OCI-M2 (cell line): Measurements from ENCODE around the gene VPS13A.
"Not testable (repeated sequence)": the region's sequence is repeated elsewhere in the genome, so short reads cannot be mapped to it uniquely, and the experiment has no call there.

Experiments
- DNase-seq: peaks from one replicate; lab custom pipeline; 2025; ENCODE audit not compliant: unreplicated experiment; lab: John Stamatoyannopoulos, UW

Gene VPS13A

DNA sequence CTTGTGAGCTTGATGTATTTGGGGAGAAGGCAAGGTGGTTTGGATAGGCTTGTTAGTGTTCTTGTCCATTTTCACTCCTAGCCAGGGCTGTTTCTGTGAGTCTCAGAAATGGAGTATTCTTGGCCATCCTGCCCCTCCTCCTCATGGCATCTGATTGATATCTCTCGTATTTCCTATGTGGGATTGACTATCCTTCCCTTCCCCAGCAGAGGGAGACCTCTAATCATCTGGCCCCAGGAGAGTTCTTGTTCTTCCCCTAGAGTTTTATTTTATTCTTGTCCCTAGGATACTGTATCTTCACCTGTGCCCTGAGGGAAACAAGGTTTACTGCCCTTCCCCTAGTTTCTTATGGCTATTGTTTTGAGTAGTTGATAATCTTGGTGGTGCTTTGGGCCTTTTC is 114.4 kb downstream of the VPS13A start:
- no peak for DNase-seq

DNA sequence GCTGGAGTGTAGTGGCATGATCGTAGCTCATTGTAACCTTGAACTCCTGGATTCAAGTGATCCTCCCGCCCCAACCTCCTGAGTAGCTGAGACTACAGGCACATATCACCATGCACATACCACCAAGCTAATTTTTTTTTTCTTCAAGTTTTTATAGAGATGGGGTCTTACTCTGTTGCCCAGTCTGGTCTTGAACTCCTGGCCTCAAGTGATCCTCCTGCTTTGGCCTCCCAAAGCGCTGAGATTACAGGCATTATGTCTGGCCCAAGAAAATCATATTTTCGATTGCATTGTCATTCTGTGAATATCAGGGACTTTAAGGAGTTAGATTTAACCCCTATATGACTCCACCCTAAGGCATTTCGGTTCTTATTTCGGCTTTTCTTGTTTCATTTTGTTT is 116.6 kb downstream of the VPS13A start:
- DNase-seq, result no peak

DNA sequence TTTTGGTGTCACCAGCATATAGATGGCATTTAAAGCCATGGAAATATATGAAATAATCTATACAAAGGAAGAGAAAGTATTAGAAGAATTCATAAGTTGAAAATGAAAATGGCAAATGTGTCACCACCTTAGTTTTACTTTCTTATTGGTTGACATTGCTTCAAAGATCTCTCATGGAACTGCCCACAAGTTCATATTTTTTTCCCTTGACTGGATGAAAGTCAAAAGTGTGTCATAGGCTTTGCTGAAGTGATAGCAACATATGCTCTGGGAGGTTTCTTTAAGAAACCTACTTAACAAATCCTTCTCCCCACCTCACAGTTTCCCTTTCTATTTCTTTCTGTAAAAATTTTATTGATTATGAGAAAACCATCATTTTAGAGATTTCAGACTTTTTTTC is 127.2 kb downstream of the VPS13A start:
- DNase-seq, result no peak

DNA sequence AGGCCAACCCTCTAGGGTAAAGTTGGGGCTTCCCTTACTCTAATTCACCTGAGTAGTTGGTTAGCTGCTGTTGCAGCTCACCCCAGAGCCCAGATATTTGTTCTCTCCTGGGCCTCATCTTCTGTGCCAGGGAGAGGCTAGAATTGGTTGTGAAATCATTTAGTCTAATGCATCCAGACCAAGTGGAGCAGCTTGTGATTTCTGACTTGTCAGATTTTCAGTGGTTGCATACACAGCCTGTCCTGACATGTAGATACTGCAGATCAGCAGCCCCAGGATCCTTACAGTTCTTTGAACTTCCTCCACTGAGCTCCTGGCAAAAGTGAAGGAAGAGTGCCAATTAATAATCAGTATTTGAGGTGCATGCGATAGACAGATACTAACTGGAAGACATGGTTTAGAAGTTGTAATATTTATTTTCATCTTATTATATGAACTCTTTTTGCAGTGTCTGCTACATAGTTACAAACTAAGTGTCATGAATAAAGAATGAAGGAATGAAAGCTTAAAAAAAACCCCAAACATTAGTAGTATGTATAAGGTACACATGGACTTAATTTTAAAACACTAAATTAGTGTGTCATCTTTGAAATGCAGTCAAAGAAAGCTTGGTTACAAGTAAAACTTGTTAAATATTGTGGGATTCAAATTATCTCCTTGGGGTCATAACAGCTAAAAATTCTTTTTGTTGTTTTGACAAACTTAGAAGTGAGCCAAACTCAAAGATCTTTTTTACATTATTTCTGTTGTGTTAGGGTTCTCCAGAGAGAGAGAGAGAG is 128.5 kb downstream of the VPS13A start:
- no peak for DNase-seq

DNA sequence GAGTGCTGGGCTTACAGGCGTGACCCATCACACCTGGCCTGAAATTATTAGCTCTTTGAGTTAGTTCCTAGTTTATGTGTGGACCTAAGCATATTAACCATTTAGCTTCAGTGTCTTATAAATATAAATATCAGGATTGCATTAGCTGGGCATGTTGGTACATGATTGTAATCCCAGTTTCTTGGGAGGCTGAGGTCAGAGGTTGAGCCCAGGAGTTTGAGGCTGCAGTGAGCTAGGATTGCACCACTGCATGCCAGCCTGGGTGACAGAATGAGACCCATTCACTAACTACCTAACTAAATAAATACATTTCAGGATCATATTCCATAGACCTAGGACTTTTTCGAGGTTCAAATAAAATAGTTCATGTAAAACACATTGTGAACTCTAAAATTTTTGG is 129.8 kb downstream of the VPS13A start:
- DNase-seq, result no peak

DNA sequence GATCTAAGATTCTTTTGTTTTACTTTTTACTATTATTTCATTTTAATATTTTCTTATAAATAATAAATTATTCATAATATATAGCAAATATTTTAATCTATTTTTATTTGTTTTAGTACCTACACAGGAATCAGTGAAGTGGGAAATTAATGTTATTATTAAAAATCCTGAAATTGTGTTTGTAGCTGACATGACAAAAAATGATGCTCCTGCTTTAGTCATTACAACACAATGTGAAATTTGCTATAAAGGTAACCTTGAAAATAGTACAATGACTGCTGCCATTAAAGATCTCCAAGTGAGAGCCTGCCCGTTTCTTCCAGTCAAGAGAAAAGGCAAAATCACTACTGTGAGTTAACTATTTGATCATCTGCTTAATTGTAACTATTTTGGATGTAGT is 138.7 kb downstream of the VPS13A start:
- no peak for DNase-seq

DNA sequence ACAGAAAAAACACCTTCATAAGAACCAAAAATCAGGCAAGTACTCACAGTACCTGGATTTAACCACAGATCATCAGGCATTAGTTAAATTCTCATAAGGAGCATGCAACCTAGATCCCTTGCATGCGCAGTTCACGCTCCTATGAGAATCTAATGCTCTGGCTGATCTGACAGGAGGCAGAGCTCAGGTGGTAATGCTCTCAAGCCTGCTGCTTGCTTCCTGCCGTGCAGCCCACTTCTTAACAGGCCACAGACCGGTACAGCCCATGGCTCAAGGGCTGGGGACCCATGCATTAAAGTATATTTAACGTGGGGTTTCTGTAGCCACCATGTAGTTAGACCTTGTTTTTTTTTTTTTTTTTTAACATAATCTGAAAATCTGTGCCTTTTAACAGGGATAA is 147.7 kb downstream of the VPS13A start:
- DNase-seq, result no peak

DNA sequence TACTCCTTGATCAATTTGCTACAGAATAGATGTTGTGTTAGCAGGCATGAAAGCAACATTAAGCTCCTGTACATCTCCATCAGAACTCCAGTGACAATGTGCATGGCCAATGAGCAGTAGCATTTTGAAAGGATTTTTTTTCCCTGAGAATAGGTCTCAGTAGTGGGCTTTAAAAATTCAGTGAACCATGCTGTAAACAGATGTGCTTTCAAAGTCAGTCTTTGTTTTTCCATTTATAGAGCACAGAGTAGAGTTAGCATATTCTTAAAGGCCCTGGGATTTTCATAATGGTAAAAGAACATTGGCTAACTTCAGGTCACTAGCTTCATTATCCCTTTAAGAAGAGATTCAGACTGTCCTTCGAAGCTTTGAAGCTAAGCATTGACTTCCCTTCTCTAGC is 150.8 kb downstream of the VPS13A start:
- no peak for DNase-seq

DNA sequence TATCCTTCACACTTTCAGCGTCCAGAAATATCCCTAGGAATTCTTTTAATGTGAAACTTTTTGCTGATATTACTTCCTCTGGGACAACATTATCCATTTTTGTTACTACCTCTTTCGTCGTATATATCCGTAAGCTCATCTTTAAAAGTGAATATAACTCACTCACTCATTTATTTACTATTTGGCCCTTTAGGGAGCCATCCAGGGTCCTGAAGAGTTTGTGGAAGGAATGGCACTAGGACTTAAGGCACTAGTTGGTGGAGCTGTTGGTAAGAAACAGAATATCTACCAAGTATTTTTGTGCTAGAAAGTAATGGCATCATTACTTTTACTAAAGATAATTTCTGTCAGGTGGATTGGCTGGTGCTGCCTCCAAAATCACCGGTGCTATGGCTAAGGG is 192.7 kb downstream of the VPS13A start:
- DNase-seq, result no peak

DNA sequence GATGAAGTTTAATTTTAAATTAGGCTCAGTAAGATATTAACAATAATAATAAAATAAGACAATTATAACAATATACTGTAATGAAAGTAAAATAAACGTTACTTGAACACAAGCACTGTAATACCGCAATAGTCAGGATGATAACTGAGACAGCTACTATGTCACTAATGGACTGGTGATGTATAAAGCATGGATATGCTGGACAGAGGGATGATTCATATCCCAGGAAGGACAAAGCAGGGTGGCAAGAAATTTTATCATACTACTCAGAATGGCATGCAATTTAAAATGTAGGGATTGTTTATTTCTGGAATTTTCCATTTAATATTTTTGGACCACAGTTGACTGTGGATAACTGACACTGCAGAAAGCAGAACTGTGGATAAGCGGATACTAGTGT is 196.9 kb downstream of the VPS13A start:
- no peak for DNase-seq

DNA sequence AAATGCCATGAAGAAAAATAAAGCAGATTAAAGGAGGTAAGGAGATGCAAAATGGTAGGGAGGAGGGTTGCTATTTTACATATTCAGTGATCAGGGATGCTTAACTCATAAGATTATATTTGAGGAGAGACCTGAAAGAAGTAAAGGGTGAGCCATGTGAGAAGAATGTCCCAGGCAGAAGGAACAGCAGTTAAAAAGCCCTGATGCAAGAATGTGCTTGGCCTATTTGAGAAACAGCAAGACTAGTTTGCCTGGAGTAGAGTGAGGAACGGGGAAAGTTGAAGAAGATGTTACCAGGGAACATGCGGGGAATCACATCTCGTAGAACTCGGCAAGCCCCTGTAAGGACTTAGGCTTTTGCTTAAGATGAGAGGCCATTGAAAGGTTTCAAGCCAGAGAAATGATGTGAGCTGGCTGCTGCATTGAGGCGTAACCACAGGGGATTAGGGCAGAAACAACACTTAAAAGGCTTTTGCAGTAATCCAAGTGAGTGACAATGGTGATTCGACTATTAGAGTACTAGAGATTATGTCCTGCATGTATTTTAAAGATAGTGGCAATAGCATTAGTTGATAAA is 198.7 kb downstream of the VPS13A start:
- no peak for DNase-seq

DNA sequence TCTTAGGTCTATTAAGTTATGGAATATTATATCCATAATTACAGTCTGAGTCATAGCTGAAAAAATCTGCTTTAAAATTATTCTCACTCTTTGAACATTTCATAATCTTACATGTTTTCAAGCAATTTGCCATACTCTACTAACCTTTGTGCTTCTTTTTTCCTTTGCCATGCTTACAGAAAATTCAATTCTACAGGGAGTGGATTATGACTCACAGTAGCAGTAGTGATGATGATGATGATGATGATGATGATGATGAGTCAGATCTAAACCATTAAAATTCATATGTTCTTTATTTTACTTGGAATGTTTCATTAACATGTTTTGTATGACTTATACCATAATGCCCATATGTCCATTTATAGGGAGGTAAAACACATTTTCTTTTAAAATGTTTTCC is 207.1 kb downstream of the VPS13A start:
- DNase-seq, result no peak

DNA sequence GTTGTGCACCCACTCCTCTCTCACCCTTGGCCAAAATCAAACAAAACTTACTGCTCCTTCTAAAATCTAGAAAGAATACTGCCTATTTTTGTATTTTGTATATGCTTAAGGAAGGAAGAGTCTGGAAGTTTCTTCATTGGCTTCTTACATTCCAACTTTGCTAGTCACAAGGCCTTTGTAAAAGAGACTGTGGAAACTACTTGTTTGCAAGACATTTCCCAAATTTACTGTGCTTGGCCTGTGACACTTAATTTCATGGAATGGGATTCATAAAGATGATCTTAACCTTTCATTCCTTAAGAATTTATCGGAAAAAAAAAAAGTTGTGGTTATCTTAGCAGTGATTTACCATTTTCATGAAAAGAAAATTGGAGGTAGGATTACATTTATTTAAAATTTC is 208.9 kb downstream of the VPS13A start:
- no peak for DNase-seq

DNA sequence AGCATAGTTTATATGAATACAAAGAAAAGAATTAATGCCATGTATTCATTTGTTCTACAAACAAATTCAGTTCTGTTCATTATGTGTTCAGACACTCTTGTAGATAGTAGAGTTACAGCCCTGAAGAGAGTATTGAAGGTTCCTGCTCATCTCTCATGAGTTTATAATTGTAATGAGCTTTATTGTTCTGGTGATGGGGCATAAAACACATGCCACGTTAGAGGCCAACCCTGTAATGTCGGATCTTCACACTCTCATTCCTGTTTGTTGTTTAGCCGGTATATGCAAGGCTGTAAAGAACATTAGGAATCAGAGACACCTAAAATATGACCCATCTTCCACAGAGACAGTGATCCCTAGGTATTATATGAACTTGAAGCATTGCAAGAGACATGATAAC is 214.5 kb downstream of the VPS13A start:
- no peak for DNase-seq

DNA sequence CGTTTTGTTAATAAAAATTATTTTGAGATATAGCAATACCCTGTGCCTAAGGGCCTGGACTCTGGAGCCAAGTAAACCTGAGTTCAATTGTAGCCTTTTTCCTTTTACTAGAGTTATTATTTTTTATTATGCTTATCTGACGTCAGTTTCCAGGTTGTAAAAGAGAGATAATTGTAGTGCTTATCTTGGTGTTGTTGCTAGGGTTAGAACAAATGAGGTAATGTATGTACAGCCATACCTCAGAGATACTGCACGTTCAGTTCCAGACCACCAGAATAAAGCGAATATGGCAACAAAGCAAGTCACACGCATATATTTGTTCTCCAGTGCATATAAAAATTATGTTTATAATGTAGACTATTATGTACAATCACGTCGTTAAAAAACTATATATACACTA is 215.0 kb downstream of the VPS13A start:
- no peak for DNase-seq

DNA sequence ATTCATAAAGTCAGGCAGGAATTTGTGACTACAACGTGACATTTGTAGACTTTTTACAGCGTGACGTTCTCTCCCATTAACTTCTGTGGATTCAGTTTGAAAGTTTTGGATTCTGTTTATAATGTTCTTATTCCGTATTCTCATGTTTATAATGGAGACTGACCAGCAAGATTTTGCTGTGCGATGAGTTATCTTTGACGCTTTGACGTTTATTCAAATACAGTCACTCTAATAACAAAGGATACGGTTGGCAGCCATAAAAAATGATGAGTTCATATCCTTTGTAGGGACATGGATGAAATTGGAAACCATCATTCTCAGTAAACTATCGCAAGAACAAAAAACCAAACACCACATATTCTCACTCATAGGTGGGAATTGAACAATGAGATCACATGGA is 221.2 kb downstream of the VPS13A start:
- DNase-seq, result not testable (repeated sequence)

DNA sequence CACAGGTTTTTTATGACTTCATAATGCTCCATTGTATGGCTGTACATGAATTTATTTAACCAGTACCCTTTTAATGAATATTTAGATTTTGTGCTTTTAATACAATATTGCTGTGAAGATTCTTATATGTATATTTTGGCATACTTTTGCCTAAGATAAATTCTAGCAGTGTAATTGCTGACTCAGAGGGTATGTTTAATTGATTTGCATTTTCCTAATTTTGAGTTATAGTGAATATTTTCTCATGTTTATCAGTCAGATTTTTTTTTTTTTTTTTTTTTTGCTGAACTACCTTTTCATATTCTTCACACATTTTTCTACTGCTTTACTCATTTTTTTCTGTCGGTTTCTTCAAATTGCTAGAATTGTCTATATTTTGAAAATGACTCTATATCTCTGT is 222.6 kb downstream of the VPS13A start:
- no peak for DNase-seq

DNA sequence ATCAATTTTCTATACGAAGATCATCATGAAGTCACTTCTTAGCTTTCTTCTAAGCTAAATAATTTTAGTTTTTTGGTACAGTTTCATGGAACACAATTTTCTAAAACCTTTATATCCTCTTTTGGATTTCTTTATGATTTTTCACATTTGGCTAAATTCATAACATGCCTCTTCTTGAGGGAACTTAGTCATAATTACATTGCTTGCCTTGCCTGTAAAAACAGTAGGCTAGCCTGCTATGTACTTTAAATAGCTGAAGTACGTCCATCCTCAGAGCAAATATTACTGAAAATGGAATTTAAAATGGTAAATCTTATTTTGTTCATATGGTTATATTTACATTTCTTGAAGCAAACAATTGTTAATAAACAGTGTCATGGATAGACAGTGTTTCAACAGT is 225.0 kb downstream of the VPS13A start:
- DNase-seq, result no peak

DNA sequence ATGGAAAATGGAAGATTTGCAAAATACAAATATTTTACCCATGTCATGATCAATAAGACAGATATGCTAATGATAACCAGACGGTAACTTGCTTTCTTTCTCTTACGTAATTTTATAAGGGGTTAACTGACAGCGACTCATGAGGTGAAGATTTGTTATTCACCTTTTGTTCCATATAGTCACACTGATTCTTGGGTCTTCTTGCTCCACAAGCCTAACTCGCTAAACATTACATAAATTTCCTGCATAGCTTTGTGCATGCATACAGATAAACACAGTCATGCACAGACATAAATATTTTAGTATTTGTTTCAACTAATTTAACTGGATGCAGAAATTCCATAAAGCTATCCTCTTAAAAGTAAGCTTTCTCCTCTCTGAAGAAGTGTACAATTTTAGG is 225.9 kb downstream of the VPS13A start:
- no peak for DNase-seq

DNA sequence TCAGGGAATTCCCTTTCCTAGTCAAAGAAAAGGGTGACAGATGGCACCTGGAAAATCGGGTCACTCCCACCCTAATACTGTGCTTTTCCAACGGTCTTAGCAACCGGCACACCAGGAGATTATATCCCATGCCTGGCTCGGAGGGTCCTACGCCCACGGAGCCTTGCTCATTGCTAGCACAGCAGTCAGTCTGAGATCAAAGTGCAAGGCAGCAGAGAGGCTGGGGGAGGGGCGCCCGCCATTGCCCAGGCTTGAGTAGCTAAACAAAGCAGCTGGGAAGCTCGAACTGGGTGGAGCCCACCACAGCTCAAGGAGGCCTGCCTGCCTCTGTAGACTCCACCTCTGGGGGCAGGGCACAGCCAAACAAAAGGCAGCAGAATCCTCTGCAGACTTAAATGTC is 231.2 kb downstream of the VPS13A start:
- DNase-seq, result not testable (repeated sequence)

DNA sequence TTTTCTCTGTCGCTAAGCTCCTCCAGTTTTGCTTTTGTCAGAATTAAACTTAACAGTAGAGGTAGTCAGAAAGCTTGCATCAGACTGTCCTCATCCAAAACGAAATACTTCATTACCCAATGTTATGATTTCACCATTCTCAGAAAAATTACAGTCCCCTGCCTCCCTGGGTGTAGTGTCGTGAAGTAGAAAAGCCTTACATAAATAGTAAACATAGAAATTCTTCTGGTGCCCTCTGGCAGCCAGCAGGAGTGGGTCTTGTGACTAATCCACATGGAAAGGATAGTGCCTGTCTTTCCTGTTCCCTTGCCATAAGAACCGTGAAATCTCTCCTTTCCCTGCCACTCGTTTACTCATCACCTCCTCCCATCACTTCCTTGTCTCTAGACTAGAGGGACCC is 240.2 kb downstream of the VPS13A start:
- no peak for DNase-seq

DNA sequence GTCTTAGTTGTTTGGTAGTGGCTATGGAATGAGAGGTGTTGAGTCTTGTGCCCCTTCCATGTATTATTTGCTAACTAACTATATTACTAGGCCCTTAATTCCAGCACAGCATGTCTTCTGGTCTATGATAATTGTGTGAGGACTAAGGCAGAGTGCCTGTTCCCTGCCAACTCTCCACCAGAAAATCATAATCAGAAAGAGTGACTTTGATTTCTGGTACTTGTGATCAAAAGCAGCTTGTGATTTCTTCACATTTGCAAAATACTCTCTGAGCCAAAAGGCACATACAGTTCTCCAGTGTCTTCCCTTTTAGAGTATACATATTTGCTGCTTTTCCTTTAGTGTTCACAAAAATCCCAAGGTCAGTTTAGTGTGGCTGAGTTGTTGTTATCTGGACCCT is 240.9 kb downstream of the VPS13A start:
- no peak for DNase-seq

DNA sequence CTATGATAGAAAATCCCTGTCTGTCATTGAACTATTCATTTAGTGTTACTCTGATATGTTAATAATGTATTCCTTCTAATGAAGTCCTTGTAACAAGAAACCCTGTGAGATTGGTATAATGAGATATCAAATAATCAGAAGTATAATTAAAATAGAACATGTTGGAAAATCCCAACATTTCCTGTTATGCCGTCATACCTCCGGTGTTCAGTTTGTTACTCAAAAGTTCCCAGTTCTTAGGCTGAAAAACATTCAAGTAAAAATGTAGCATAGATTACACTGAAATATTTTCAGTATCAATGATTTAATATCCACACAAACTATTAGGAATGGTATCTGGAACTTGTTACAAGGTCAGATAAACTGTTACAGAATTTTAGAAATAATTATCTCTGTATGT is 243.3 kb downstream of the VPS13A start:
- DNase-seq, result no peak
